Measurements from ENCODE around the gene PRKAB1. TPM values are rescaled to one million over a fixed set of nuclear protein-coding genes. Genes with fewer than 3 reads are reported as not detected.

The PRKAB1 gene
- total RNA-seq, 1 experiment from 2014 or later = 25.0 TPM

DNA sequence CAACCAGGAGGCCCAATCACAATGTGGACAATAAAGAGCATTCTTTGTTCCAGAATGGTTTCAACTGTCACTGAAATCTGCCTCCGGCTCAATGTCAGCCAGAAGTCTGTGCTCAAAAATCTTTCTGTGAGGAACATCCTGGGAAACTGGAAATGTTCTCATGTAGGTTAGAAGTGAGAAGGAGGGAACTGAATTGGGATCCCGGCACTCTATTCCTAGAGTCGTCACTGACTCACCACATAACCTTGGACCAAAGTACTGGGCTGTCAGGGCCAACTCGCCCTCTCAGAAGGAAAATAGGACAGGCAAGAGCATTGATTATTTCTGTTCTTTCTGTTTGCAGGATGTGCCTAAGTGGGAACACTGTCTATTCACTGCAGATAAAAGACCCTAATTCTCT, 57.6 kb downstream of the PRKAB1 start:
- Histone ChIP-seq H3K9me3 (ENCODE audit: control insufficient read depth in 1 of 2, insufficient read depth in 1 of 2, low read depth in 1 of 2, low read length in 2 of 2) (no peaks in the 10 kb centered on the region), H3K27ac (ENCODE audit: low read depth, low read length) (no peak overlapping the region), H3K4me3 (replicated peaks in 1 of 2; ENCODE audit: low read depth in 1 of 2, low read length in 2 of 2) (no peak overlapping the region), H3K4me2 (ENCODE audit: low read length) (no peak overlapping the region), H4K20me1 (ENCODE audit: insufficient read depth) (no peaks in the 10 kb centered on the region), H3K9ac (ENCODE audit: low read length) (no peak overlapping the region), H2AFZ (ENCODE audit: low read depth, low read length, poor library complexity, severe bottlenecking) (no peak overlapping the region), H3K4me1 (ENCODE audit: control insufficient read depth in 1 of 2, insufficient read depth in 2 of 2, low read length in 2 of 2) (no peaks in the 10 kb centered on the region), H3K79me2 (ENCODE audit: insufficient read depth, low read length) (no peaks in the 10 kb centered on the region), H3K27me3 (ENCODE audit: insufficient read depth, low read length) (no peaks in the 10 kb centered on the region), H3K9me2 (ENCODE audit: insufficient read depth) (no peaks in the 10 kb centered on the region), H3K36me3 (ENCODE audit: control insufficient read depth in 1 of 2, insufficient read depth in 2 of 2, low read length in 2 of 2) (peaks cover 5 to 41% of the 10 kb centered on the region in 2 experiments; a peak in 3 of 4 replicates)
- TF ChIP-seq CBX3 (IDR thresholded peaks at IDR 0.05; ENCODE audit: low read depth) = no peak
- TF ChIP-seq, protein P1, sequence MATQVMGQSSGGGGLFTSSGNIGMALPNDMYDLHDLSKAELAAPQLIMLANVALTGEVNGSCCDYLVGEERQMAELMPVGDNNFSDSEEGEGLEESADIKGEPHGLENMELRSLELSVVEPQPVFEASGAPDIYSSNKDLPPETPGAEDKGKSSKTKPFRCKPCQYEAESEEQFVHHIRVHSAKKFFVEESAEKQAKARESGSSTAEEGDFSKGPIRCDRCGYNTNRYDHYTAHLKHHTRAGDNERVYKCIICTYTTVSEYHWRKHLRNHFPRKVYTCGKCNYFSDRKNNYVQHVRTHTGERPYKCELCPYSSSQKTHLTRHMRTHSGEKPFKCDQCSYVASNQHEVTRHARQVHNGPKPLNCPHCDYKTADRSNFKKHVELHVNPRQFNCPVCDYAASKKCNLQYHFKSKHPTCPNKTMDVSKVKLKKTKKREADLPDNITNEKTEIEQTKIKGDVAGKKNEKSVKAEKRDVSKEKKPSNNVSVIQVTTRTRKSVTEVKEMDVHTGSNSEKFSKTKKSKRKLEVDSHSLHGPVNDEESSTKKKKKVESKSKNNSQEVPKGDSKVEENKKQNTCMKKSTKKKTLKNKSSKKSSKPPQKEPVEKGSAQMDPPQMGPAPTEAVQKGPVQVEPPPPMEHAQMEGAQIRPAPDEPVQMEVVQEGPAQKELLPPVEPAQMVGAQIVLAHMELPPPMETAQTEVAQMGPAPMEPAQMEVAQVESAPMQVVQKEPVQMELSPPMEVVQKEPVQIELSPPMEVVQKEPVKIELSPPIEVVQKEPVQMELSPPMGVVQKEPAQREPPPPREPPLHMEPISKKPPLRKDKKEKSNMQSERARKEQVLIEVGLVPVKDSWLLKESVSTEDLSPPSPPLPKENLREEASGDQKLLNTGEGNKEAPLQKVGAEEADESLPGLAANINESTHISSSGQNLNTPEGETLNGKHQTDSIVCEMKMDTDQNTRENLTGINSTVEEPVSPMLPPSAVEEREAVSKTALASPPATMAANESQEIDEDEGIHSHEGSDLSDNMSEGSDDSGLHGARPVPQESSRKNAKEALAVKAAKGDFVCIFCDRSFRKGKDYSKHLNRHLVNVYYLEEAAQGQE (IDR thresholded peaks at IDR 0.05; ENCODE audit: low read depth) = no peak
- TF ChIP-seq, protein P2, sequence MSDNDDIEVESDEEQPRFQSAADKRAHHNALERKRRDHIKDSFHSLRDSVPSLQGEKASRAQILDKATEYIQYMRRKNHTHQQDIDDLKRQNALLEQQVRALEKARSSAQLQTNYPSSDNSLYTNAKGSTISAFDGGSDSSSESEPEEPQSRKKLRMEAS (IDR thresholded peaks at IDR 0.05) = no peak
- no peak for TF ChIP-seq POLR2AphosphoS5 (IDR thresholded peaks at IDR 0.05; ENCODE audit: low read depth, low read length)
- TF ChIP-seq, protein P3, sequence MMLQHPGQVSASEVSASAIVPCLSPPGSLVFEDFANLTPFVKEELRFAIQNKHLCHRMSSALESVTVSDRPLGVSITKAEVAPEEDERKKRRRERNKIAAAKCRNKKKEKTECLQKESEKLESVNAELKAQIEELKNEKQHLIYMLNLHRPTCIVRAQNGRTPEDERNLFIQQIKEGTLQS (IDR thresholded peaks at IDR 0.05) = no peak
- TF ChIP-seq YY1 (IDR thresholded peaks at IDR 0.05; ENCODE audit: extremely low read depth, insufficient replicate concordance, low read depth, low read length) = no peak
- TF ChIP-seq ZNF274 (IDR thresholded peaks at IDR 0.05; ENCODE audit: low read depth, low read length) = no peak
- intact Hi-C loops (cut with micrococcal nuclease) = no loop called here
- no TSS peak for BruUV-seq (replicated peaks)
- CTCF ChIA-PET = no interaction called here
- RAD21 ChIA-PET (ENCODE audit: low non-redundant PET in 1 of 2, low total read pairs in 2 of 2, uncharacterized antibody in 2 of 2, unreplicated experiment in 2 of 2) = no interaction called here
- no peak for DNase-seq (ENCODE audit: low read depth, low spot score)
- ATAC-seq = no peak
- POLR2A ChIA-PET = no interaction called here

All from HCT116 (cell line).